Spleen (tissue), 7 donors: ENCODE results near the gene MAP2K5.

Experiments
- CTCF ChIP-seq, 11 experiments: fragments of 200-600 bp in 7 of 11; fragments of 450-650 bp in 4 of 11; sonication (generic) in 4 of 11; IDR thresholded peaks in 8 of 11; conservative IDR thresholded peaks in 3 of 11; 1 replicate in 7 of 11; 2 replicates in 4 of 11; pipeline versions ENCODE4 v1.4.0 to v1.8.0; 2016 to 2021; ENCODE audit warnings: antibody characterized with exemption in 11 of 11, inconsistent platforms in 4 of 11, mild to moderate bottlenecking in 1 of 11
- POLR2A ChIP-seq, 3 donors: fragments of 450-650 bp; IDR thresholded peaks; one replicate each; pipeline ENCODE4 v1.5.1; 2017; ENCODE audit warnings: antibody characterized with exemption in 3 of 3, mild to moderate bottlenecking in 1 of 3
- POLR2AphosphoS5 ChIP-seq, 3 donors: sonication (generic); formaldehyde crosslinking; IDR thresholded peaks; one replicate each; pipeline ENCODE4 v1.5.1; 2017; ENCODE audit warnings: antibody characterized with exemption in 3 of 3
- donor health status: DM: no; HTN: no; CAD: no; lungs with moderate emphysema.
- donor health status: DM: no; HTN: no; CAD: no.
- donor health status: DM: no; HTN: no; CAD: no.

GRCh38 chr15:67796196-67797127 lies 254.0 kb downstream of the MAP2K5 start:
- no peak for TF ChIP-seq POLR2AphosphoS5 (IDR thresholded peaks at IDR 0.05)
- no peak for TF ChIP-seq CTCF (IDR thresholded peaks at IDR 0.05 in 8 of 11, conservative IDR thresholded peaks at IDR 0.05 in 3 of 11)
- no peak for TF ChIP-seq POLR2A (IDR thresholded peaks at IDR 0.05)
